Sigmoid colon (tissue), 7 donors: ENCODE results near the gene SLC30A2. TPM values are rescaled to one million over a fixed set of nuclear protein-coding genes. Genes with fewer than 3 reads are reported as not detected.

Experiments used
- DNase-seq: peaks from one replicate; pipeline ENCODE4 v3.0.0-alpha.2; 2019
- H3K27ac ChIP-seq, 4 donors: fragments of 200-600 bp; sonication (generic); one replicate each; pipeline ENCODE4 v1.5.1; 2016 to 2019; ENCODE audit warnings: mild to moderate bottlenecking in 1 of 4
- H3K27me3 ChIP-seq, 3 donors: fragments of 200-600 bp; sonication (generic); one replicate each; pipeline ENCODE4 v1.5.1; 2019; ENCODE audit warnings: mild to moderate bottlenecking in 1 of 3
- H3K36me3 ChIP-seq, 4 donors: fragments of 200-600 bp; sonication (generic); one replicate each; pipeline ENCODE4 v1.5.1; 2016 to 2019
- H3K4me1 ChIP-seq, 4 donors: fragments of 200-600 bp; sonication (generic); one replicate each; pipeline ENCODE4 v1.5.1; 2017 to 2019
- H3K4me3 ChIP-seq, 4 donors: fragments of 200-600 bp; sonication (generic); one replicate each; pipeline ENCODE4 v1.5.1; 2017 to 2019; ENCODE audit warnings: mild to moderate bottlenecking in 2 of 4, moderate library complexity in 1 of 4
- H3K9me3 ChIP-seq, 4 donors: fragments of 200-600 bp in 3 of 4; sonication (generic) in 3 of 4; one replicate each; pipeline versions ENCODE4 v1.5.1 to v1.6.1; 2013 to 2019
- CTCF ChIP-seq, 4 experiments: fragments of 450-650 bp in 3 of 4; fragments of 200-600 bp in 1 of 4; IDR thresholded peaks; one replicate each; pipeline ENCODE4 v1.5.1; 2016 to 2019; ENCODE audit warnings: antibody characterized with exemption in 4 of 4, mild to moderate bottlenecking in 3 of 4, moderate library complexity in 2 of 4
- EP300 ChIP-seq, 4 donors: sonication (generic); formaldehyde crosslinking; IDR thresholded peaks; one replicate each; pipeline ENCODE4 v1.6.1; 2017; ENCODE audit warnings: antibody characterized with exemption in 4 of 4
- POLR2A ChIP-seq, 2 donors: fragments of 450-650 bp; IDR thresholded peaks; one replicate each; pipeline ENCODE4 v1.6.1; 2016; ENCODE audit warnings: antibody characterized with exemption in 2 of 2, mild to moderate bottlenecking in 2 of 2, moderate library complexity in 2 of 2
- POLR2AphosphoS5 ChIP-seq, 4 donors: sonication (generic); formaldehyde crosslinking; IDR thresholded peaks; one replicate each; pipeline ENCODE4 v1.6.1; 2017; ENCODE audit warnings: antibody characterized with exemption in 4 of 4
- WGBS, 2 donors: extraction: QIAGEN DNeasy Blood & Tissue Kit; methylation state at CpG; one replicate each; pipeline ENCODE4 v1.1.7; 2013; 5-methylcytosine and 5-hydroxymethylcytosine counted together
- intact Hi-C: fragments of 100-400 bp; cut with DNase I; formaldehyde crosslinking; loops from one replicate; pipeline ENCODE4 v1.15.1; 2023
- polyA plus RNA-seq, 3 donors: library from polyadenylated mRNA; stranded (reverse); fragments of 200-250 nt; gene quantifications; one replicate each; pipeline ENCODE4 v1.2.3, GENCODE V29; 2013
- total RNA-seq, 4 donors: library from RNA; depleted of rRNA; stranded (reverse); fragments of >200 nt; gene quantifications; one replicate each; pipeline ENCODE4 v1.1.0, GENCODE V29; 2016
- donor health status: healthy with polysubstance abuse.
- donor health status: Bipolar disorder and iron deficiency.
- donor health status: healthy.

SLC30A2 gene
- total and polyA plus RNA-seq, 7 donors: 0.07 to 0.92 (median 0.16) TPM; not detected in 4

- WGBS, 2 donors: 2% methylated on average over 47 of the region's 47 CpGs
- Histone ChIP-seq H3K4me1 (peaks cover 0 to 19% (median 17%) of the 10 kb centered on the region in 4 donors), H3K27ac (peak within 1 kb of the TSS; percentile 85 to 89 (median 85)), H3K27me3 (no peaks in the 10 kb centered on the region), H3K4me3 (peak within 1 kb of the TSS; percentile 46 to 75 (median 71)), H3K9me3 (no peaks in the 10 kb centered on the region), H3K36me3 (no peaks in the 10 kb centered on the region)
- intact Hi-C loops: loop anchor here (1.0 to 5.0 kb wide), 5 partner anchors 92 to 381 kb away; partner anchors contain the start of genes MAN1C1, PAQR7 and STMN1
- peak; percentile 91 to 100 (median 100) for TF ChIP-seq CTCF (IDR thresholded peaks at IDR 0.05)
- TF ChIP-seq EP300 (IDR thresholded peaks at IDR 0.05): peak in 1 of 4 donors; percentile 35
- TF ChIP-seq POLR2A (IDR thresholded peaks at IDR 0.05): peak in 1 of 2 donors; percentile 16
- TF ChIP-seq POLR2AphosphoS5 (IDR thresholded peaks at IDR 0.05): peak in 3 of 4 donors; percentile 67 to 79 (median 68)
- DNase-seq: peak; percentile 99
Observed at GRCh38 chr1:25997828-25998761, 47.8 kb downstream of the SLC30A2 start, which contains the start of gene PAFAH2. Gene PAFAH2, minus strand, starts transcription at chr1:25998063. Its CDS starts 7,247 bp downstream, at chr1:25990816.

- no peak for DNase-seq
- WGBS, 2 donors: 0 to 3% methylated on average over 13 of the region's 13 CpGs
- Histone ChIP-seq H3K27ac (peak overlapping the region; percentile 85 to 89 (median 85)), H3K9me3 (no peaks in the 10 kb centered on the region), H3K36me3 (no peaks in the 10 kb centered on the region), H3K4me1 (peaks cover 0 to 19% (median 17%) of the 10 kb centered on the region in 4 donors), H3K4me3 (peak overlapping the region; percentile 46 to 75 (median 71)), H3K27me3 (no peaks in the 10 kb centered on the region)
- intact Hi-C loops: loop anchor here (5.0 kb wide), 2 partner anchors 175 to 380 kb away; partner anchors contain the start of gene MAN1C1
- TF ChIP-seq POLR2AphosphoS5 (IDR thresholded peaks at IDR 0.05) (peak in 3 of 4 donors; percentile 9 to 49 (median 29)), POLR2A (IDR thresholded peaks at IDR 0.05) (no peak)
Observed at GRCh38 chr1:25996966-25997827, 48.7 kb downstream of the SLC30A2 start.

GRCh38 chr1:25994402-25995150 lies 51.3 kb downstream of the SLC30A2 start:
- DNase-seq: no peak
- H3K36me3 ChIP-seq: peaks cover 0 to 6% (median 5%) of the 10 kb centered on the region in 4 donors
- 93 to 94% methylated on average over 3 of the region's 3 CpGs for WGBS, 2 donors
- H3K9me3 ChIP-seq: no peaks in the 10 kb centered on the region
- H3K4me1 ChIP-seq: peaks cover 0 to 23% (median 20%) of the 10 kb centered on the region in 4 donors
- TF ChIP-seq POLR2AphosphoS5 (IDR thresholded peaks at IDR 0.05): no peak
- TF ChIP-seq POLR2A (IDR thresholded peaks at IDR 0.05): no peak
- no peak for TF ChIP-seq CTCF (IDR thresholded peaks at IDR 0.05)
- TF ChIP-seq EP300 (IDR thresholded peaks at IDR 0.05): no peak
- intact Hi-C loops: loop anchor here (5.0 kb wide), 2 partner anchors 172 to 377 kb away; partner anchors contain the start of gene MAN1C1
- no peak overlapping the region for H3K4me3 ChIP-seq
- H3K27me3 ChIP-seq: no peaks in the 10 kb centered on the region
- H3K27ac ChIP-seq: no peak overlapping the region

GRCh38 chr1:25993197-25993951 lies 52.5 kb downstream of the SLC30A2 start:
- Histone ChIP-seq H3K27me3 (no peaks in the 10 kb centered on the region), H3K36me3 (peaks cover 0 to 11% (median 8%) of the 10 kb centered on the region in 4 donors), H3K4me3 (no peak overlapping the region), H3K9me3 (no peaks in the 10 kb centered on the region), H3K27ac (no peak overlapping the region), H3K4me1 (peaks cover 0 to 19% (median 15%) of the 10 kb centered on the region in 4 donors)
- 84 to 97% methylated on average over 8 of the region's 8 CpGs for WGBS, 2 donors
- no peak for DNase-seq
- intact Hi-C loops: no loop called here
- TF ChIP-seq POLR2AphosphoS5 (IDR thresholded peaks at IDR 0.05) (no peak), POLR2A (IDR thresholded peaks at IDR 0.05) (no peak), EP300 (IDR thresholded peaks at IDR 0.05) (no peak), CTCF (IDR thresholded peaks at IDR 0.05) (no peak)
